ENCODE data around the gene PLAAT5. TPM values are rescaled to one million over a fixed set of nuclear protein-coding genes. Genes with fewer than 3 reads are reported as not detected.

The PLAAT5 gene
- total RNA-seq, 2 experiments from 2014 or later = 0.07 TPM; not detected in 1

GRCh38 chr11:63502252-63502820, 11.4 kb upstream of the PLAAT5 start:
- Mint-ChIP-seq H3K27me3 (peaks cover 2% of the 10 kb centered on the region), H3K4me3 (no peak overlapping the region), H3K36me3 (ENCODE audit: low read depth) (peaks cover 6% of the 10 kb centered on the region), H3K4me1 (peaks cover 11% of the 10 kb centered on the region), H3K27ac (no peak overlapping the region), H3K9me3 (ENCODE audit: low read depth) (peaks cover 15% of the 10 kb centered on the region)
- POLR2A ChIA-PET = no interaction called here
- no peak for DNase-seq
- intact Hi-C loops (cut with DNase I, micrococcal nuclease) = no loop called here
- CTCF ChIA-PET = interaction anchor here (0.5 kb wide), 1 partner anchor 34 kb away, joined by 3 read pairs; no protein-coding TSS in a partner anchor
- peak; percentile 23 for ATAC-seq

GRCh38 chr11:63501236-63501635, 10.3 kb upstream of the PLAAT5 start:
- Mint-ChIP-seq H3K4me1 (peaks cover 10% of the 10 kb centered on the region), H3K27ac (no peak overlapping the region), H3K27me3 (peaks cover 2% of the 10 kb centered on the region), H3K4me3 (no peak overlapping the region), H3K36me3 (ENCODE audit: low read depth) (peaks cover 6% of the 10 kb centered on the region), H3K9me3 (ENCODE audit: low read depth) (peaks cover 15% of the 10 kb centered on the region)
- DNase-seq (no peak), ATAC-seq (no peak)
- CTCF ChIA-PET = no interaction called here
- POLR2A ChIA-PET = no interaction called here
- intact Hi-C loops (cut with DNase I, micrococcal nuclease) = no loop called here

- ChIA-PET POLR2A (no interaction called here), CTCF (no interaction called here)
- Mint-ChIP-seq H3K4me1 (peaks cover 10% of the 10 kb centered on the region), H3K27me3 (peaks cover 2% of the 10 kb centered on the region), H3K9me3 (ENCODE audit: low read depth) (peaks cover 15% of the 10 kb centered on the region), H3K27ac (no peak overlapping the region), H3K36me3 (ENCODE audit: low read depth) (peaks cover 6% of the 10 kb centered on the region), H3K4me3 (no peak overlapping the region)
- intact Hi-C loops (cut with DNase I, micrococcal nuclease) = no loop called here
- DNase-seq = no peak
- ATAC-seq = no peak
Measured at GRCh38 chr11:63499874-63500273, 8.9 kb upstream of the PLAAT5 start.

- DNase-seq (no peak), ATAC-seq (no peak)
- CTCF ChIA-PET = interaction anchor here (1.9 to 2.4 kb wide), 2 partner anchors 15 to 144 kb away, joined by 8 to 12 read pairs; no protein-coding TSS in a partner anchor
- Mint-ChIP-seq H3K4me1 (peaks cover 11% of the 10 kb centered on the region), H3K27me3 (peaks cover 24% of the 10 kb centered on the region), H3K27ac (no peak overlapping the region), H3K36me3 (ENCODE audit: low read depth) (peaks cover 4% of the 10 kb centered on the region), H3K9me3 (ENCODE audit: low read depth) (peaks cover 6% of the 10 kb centered on the region), H3K4me3 (no peak overlapping the region)
- POLR2A ChIA-PET = no interaction called here
- intact Hi-C loops (cut with DNase I, micrococcal nuclease) = no loop called here
Measured at GRCh38 chr11:63494975-63495374, 4.0 kb upstream of the PLAAT5 start.

DNA sequence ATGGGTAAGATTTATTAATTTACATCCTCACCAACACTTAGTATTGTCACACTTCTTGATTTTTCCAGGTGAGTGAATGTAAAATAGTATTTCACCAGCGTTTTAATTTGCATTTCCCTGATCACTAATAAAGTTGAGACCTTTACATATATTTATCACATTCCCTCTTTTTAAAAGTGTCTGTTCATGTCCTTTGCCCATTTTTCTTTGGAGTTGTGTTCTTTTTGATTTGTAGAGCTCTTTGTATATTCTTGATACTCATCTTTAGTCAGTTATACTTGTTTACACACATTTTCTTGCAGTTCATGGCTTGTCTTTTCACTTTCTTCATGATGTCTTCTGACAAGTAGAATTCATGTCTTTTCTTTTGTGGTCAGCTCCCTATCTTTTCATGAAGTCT, 2.2 kb upstream of the PLAAT5 start:
- intact Hi-C loops (cut with DNase I, micrococcal nuclease) = no loop called here
- POLR2A ChIA-PET = no interaction called here

GRCh38 chr11:63492441-63492840, 1.5 kb upstream of the PLAAT5 start:
- DNase-seq = no peak
- CTCF ChIA-PET = no interaction called here
- no peak overlapping the region for H3K27ac Mint-ChIP-seq
- no peaks in the 10 kb centered on the region for H3K36me3 Mint-ChIP-seq (ENCODE audit: low read depth)
- no peak for ATAC-seq
- H3K4me1 Mint-ChIP-seq = peaks cover 11% of the 10 kb centered on the region
- POLR2A ChIA-PET = interaction anchor here (0.6 kb wide), 1 partner anchor 146 kb away, joined by 4 read pairs; no protein-coding TSS in a partner anchor
- H3K9me3 Mint-ChIP-seq (ENCODE audit: low read depth) = no peaks in the 10 kb centered on the region
- intact Hi-C loops (cut with DNase I, micrococcal nuclease) = no loop called here
- H3K27me3 Mint-ChIP-seq = peaks cover 22% of the 10 kb centered on the region
- no peak overlapping the region for H3K4me3 Mint-ChIP-seq

More for the DNA sequence above, 2.2 kb upstream of the PLAAT5 start:
- CTCF ChIA-PET = interaction anchor here (0.6 to 2.4 kb wide), 3 partner anchors 14 to 113 kb away, joined by 3 to 8 read pairs (median 3); no protein-coding TSS in a partner anchor
- H3K4me1 Mint-ChIP-seq = peaks cover 11% of the 10 kb centered on the region
- H3K36me3 Mint-ChIP-seq (ENCODE audit: low read depth) = no peaks in the 10 kb centered on the region
- DNase-seq (no peak), ATAC-seq (no peak)
- peaks cover 22% of the 10 kb centered on the region for H3K27me3 Mint-ChIP-seq
- no peak overlapping the region for H3K4me3 Mint-ChIP-seq
- H3K27ac Mint-ChIP-seq = no peak overlapping the region
- H3K9me3 Mint-ChIP-seq (ENCODE audit: low read depth) = no peaks in the 10 kb centered on the region

GRCh38 chr11:63491636-63492372, 837 bp upstream of the PLAAT5 start:
- CTCF ChIA-PET = interaction anchor here (0.9 to 1.1 kb wide), 2 partner anchors 11 to 244 kb away, joined by 3 to 4 read pairs; no protein-coding TSS in a partner anchor
- H3K4me1 Mint-ChIP-seq = peaks cover 11% of the 10 kb centered on the region
- H3K27ac Mint-ChIP-seq = no peak overlapping the region
- ATAC-seq (peak; percentile 60), DNase-seq (no peak)
- peak overlapping the region; percentile 62 for H3K4me3 Mint-ChIP-seq
- POLR2A ChIA-PET = interaction anchor here (0.6 kb wide), 1 partner anchor 147 kb away, joined by 4 read pairs; no protein-coding TSS in a partner anchor
- peaks cover 22% of the 10 kb centered on the region for H3K27me3 Mint-ChIP-seq
- intact Hi-C loops (cut with DNase I, micrococcal nuclease) = no loop called here
- no peaks in the 10 kb centered on the region for H3K9me3 Mint-ChIP-seq (ENCODE audit: low read depth)
- no peaks in the 10 kb centered on the region for H3K36me3 Mint-ChIP-seq (ENCODE audit: low read depth)

DNA sequence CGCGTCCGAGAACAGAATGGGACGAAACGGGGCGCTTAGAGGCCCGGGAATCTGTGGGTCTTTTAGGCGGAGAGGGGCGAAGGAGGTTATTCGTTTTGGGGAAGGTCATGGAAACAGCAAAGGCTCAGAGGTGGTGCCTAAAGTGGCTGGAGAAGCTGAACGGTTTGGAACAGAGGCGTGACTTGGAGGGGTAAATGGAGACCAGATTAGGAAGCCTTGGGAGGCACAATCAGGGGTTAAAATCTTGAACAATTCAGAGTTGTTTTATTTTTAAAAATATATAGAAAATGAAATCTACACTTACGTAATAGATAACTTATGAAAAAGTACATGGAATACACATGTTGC, 247 bp upstream of the PLAAT5 start:
- H3K9me3 Mint-ChIP-seq (ENCODE audit: low read depth) = no peaks in the 10 kb centered on the region
- peaks cover 22% of the 10 kb centered on the region for H3K27me3 Mint-ChIP-seq
- POLR2A ChIA-PET = no interaction called here
- ATAC-seq (no peak), DNase-seq (no peak)
- H3K4me3 Mint-ChIP-seq = peak overlapping the region; percentile 62
- intact Hi-C loops (cut with DNase I, micrococcal nuclease) = no loop called here
- no peak overlapping the region for H3K27ac Mint-ChIP-seq
- CTCF ChIA-PET = interaction anchor here (0.9 to 1.1 kb wide), 3 partner anchors 11 to 244 kb away, joined by 3 to 4 read pairs (median 3); no protein-coding TSS in a partner anchor
- peaks cover 11% of the 10 kb centered on the region for H3K4me1 Mint-ChIP-seq
- no peaks in the 10 kb centered on the region for H3K36me3 Mint-ChIP-seq (ENCODE audit: low read depth)

- ATAC-seq (no peak), DNase-seq (no peak)
- Mint-ChIP-seq H3K27ac (no peak overlapping the region), H3K4me3 (no peak overlapping the region), H3K36me3 (ENCODE audit: low read depth) (peaks cover 2% of the 10 kb centered on the region), H3K9me3 (ENCODE audit: low read depth) (peaks cover 9% of the 10 kb centered on the region), H3K27me3 (peaks cover 24% of the 10 kb centered on the region), H3K4me1 (peaks cover 11% of the 10 kb centered on the region)
- POLR2A ChIA-PET = no interaction called here
- intact Hi-C loops (cut with DNase I, micrococcal nuclease) = no loop called here
- CTCF ChIA-PET = interaction anchor here (0.7 to 3.1 kb wide), 5 partner anchors 10 to 148 kb away, joined by 3 to 19 read pairs (median 3); no protein-coding TSS in a partner anchor
Measured at GRCh38 chr11:63489879-63490278, 1.1 kb downstream of the PLAAT5 start.

- ChIA-PET POLR2A (no interaction called here), CTCF (interaction anchor here (0.6 to 3.1 kb wide), 4 partner anchors 9 to 918 kb away, joined by 3 to 19 read pairs (median 3); no protein-coding TSS in a partner anchor)
- peaks cover 13% of the 10 kb centered on the region for H3K9me3 Mint-ChIP-seq (ENCODE audit: low read depth)
Measured at GRCh38 chr11:63488789-63489188, 2.2 kb downstream of the PLAAT5 start.

DNA sequence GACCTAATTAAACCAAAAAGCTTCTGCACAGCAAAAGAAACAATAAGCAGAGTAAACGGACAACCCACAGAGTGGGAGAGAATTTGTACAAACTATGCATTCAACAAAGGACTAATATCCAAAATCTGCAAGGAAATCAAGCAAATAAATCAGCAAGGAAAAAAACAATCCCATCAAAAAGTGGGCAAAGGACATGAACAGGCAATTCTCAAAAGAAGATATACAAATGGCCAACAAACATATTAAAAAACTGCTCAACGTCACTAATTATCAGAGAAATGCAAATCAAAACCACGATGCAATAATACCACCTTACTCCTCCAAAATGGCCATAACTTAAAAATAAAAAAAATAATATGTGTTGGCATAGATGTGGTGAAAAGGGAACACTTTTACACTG, 5.2 kb downstream of the PLAAT5 start:
- peaks cover 2% of the 10 kb centered on the region for H3K36me3 Mint-ChIP-seq (ENCODE audit: low read depth)

More at GRCh38 chr11:63488789-63489188, 2.2 kb downstream of the PLAAT5 start:
- DNase-seq (no peak), ATAC-seq (no peak)
- Mint-ChIP-seq H3K4me3 (no peak overlapping the region), H3K27me3 (peaks cover 19% of the 10 kb centered on the region), H3K4me1 (peaks cover 11% of the 10 kb centered on the region), H3K36me3 (ENCODE audit: low read depth) (peaks cover 2% of the 10 kb centered on the region), H3K27ac (no peak overlapping the region)
- intact Hi-C loops (cut with DNase I, micrococcal nuclease) = no loop called here

DNA sequence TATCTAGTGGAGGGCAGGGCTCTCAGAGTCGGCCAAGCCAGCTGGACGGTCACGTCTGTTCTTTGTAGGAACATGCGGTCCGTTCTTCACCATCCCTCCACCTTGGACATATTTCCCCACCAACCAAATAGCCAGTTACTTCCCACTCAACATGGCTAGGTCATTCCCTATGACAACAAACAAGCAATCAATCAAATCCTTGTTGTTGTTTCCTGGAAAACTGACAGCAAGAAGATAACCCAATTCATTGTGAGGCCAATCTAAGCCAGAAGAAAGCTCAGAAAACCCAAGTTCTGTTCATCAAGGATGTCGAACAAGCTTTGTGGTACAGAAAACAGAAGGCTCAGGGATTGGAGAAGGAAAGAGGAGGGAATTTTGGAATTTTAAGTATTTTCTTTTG, 10.9 kb downstream of the PLAAT5 start:
- peaks cover 6% of the 10 kb centered on the region for H3K27me3 Mint-ChIP-seq
- H3K9me3 Mint-ChIP-seq (ENCODE audit: low read depth) = peaks cover 12% of the 10 kb centered on the region
- ChIA-PET CTCF (interaction anchor here (0.6 to 4.9 kb wide), 25 partner anchors 9 to 574 kb away, joined by 3 to 125 read pairs (median 4); partner anchors contain the start of genes PLAAT4, PLAAT5 and RTN3), POLR2A (no interaction called here)
- H3K4me3 Mint-ChIP-seq = no peak overlapping the region
- DNase-seq (no peak), ATAC-seq (no peak)
- no peaks in the 10 kb centered on the region for H3K36me3 Mint-ChIP-seq (ENCODE audit: low read depth)
- no peaks in the 10 kb centered on the region for H3K4me1 Mint-ChIP-seq
- H3K27ac Mint-ChIP-seq = no peak overlapping the region
- intact Hi-C loops (cut with DNase I, micrococcal nuclease) = no loop called here

More for the DNA sequence above, 5.2 kb downstream of the PLAAT5 start:
- Mint-ChIP-seq H3K4me1 (no peaks in the 10 kb centered on the region), H3K4me3 (no peak overlapping the region), H3K27ac (no peak overlapping the region), H3K27me3 (peaks cover 8% of the 10 kb centered on the region), H3K9me3 (ENCODE audit: low read depth) (peaks cover 13% of the 10 kb centered on the region)
- intact Hi-C loops (cut with DNase I, micrococcal nuclease) = no loop called here
- ATAC-seq (no peak), DNase-seq (no peak)
- CTCF ChIA-PET = no interaction called here
- POLR2A ChIA-PET = no interaction called here

Measured in activated CD4-positive, alpha-beta T cell treated with anti-CD3 and anti-CD28 coated beads for 36 hours (primary cell).